IPS-20b (cell line): Measurements from ENCODE around the gene BAG2.

ENCODE experiments used
- H3K27ac ChIP-seq: one replicate; pipeline ENCODE4 v1.5.1; 2013; ENCODE audit warnings: low read length
- H3K27me3 ChIP-seq: 2 replicates; pipeline ENCODE4 v1.6.1; 2013; ENCODE audit warnings: mild to moderate bottlenecking, low read length, inconsistent platforms; ENCODE audit not compliant: insufficient read depth
- H3K36me3 ChIP-seq: 2 replicates; pipeline ENCODE4 v1.6.1; 2013; ENCODE audit warnings: low read depth, mild to moderate bottlenecking, inconsistent platforms, low read length, moderate library complexity; ENCODE audit not compliant: insufficient read depth
- H3K4me1 ChIP-seq: 2 replicates; pipeline ENCODE4 v1.6.1; 2013; ENCODE audit warnings: mild to moderate bottlenecking, control low read depth, inconsistent platforms, low read length, moderate library complexity; ENCODE audit not compliant: insufficient read depth
- H3K4me3 ChIP-seq: 2 replicates; pipeline ENCODE4 v1.5.1; 2013; ENCODE audit warnings: mild to moderate bottlenecking, low read length, inconsistent platforms
- H3K9ac ChIP-seq: 2 replicates; pipeline ENCODE4 v1.6.1; 2013; ENCODE audit warnings: low read depth, mild to moderate bottlenecking, inconsistent platforms, low read length, moderate library complexity
- H3K9me3 ChIP-seq: 2 replicates; pipeline ENCODE4 v1.6.1; 2013; ENCODE audit warnings: mild to moderate bottlenecking, low read depth, low read length, inconsistent platforms; ENCODE audit not compliant: insufficient read depth

BAG2 gene

GRCh38 chr6:57226221-57226620, 54.1 kb downstream of the BAG2 start:
- H3K4me1 ChIP-seq: no peaks in the 10 kb centered on the region
- H3K36me3 ChIP-seq: no peaks in the 10 kb centered on the region
- H3K9me3 ChIP-seq: no peaks in the 10 kb centered on the region
- no peak overlapping the region for H3K4me3 ChIP-seq
- no peak overlapping the region for H3K9ac ChIP-seq
- peaks cover 6% of the 10 kb centered on the region; the same call in 1 of the 2 replicates for H3K27me3 ChIP-seq
- no peak overlapping the region for H3K27ac ChIP-seq
